AG08396 (cell line): ENCODE results near the gene MAPK8IP3.
A peak's percentile ranks its signal among the peaks of the same experiment; 100 is the strongest.

Experiments used
- DNase-seq: peaks from one replicate; pipeline ENCODE4 v3.0.0; 2012; ENCODE audit warnings: low spot score, mixed read lengths

MAPK8IP3 gene

GRCh38 chr16:1763521-1764511 is 57.8 kb downstream of the MAPK8IP3 start:
- DNase-seq: no peak

- no peak for DNase-seq
Measured at GRCh38 chr16:1764971-1765370, 59.0 kb downstream of the MAPK8IP3 start.

- no peak for DNase-seq
Measured at GRCh38 chr16:1765826-1766225, 59.8 kb downstream of the MAPK8IP3 start.

DNA sequence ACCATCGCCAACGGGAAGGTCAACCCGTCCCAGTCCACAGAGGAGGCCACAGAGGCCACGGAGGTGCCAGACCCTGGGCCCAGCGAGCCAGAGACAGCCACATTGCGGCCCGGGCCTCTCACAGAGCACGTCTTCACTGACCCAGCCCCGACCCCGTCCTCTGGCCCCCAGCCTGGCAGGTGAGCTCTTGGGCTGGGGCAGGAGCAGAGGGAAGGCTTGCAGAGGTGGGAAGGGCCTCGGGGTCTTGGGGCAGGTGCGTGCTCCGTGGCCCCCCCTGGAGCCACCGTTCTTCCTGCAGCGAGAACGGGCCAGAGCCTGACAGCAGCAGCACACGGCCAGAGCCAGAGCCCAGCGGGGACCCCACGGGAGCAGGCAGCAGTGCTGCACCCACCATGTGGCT is 60.2 kb downstream of the MAPK8IP3 start:
- no peak for DNase-seq

DNA sequence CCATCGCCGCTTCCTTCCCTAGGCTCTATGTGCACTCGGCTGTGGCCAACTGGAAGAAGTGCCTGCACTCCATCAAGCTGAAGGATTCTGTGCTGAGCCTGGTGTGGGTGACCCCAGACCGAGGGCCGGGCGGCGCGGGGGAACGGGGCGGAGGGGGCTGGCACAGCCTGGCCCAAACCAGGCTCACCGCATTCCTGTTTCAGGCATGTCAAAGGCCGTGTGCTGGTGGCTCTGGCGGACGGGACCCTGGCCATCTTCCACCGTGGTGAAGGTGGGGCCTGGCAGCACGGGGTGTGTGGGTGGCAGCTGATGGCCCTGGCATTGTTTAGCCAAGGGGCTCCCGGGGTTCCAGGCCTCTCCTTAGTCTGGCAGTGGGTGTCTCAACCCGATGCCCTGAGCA is 60.7 kb downstream of the MAPK8IP3 start:
- DNase-seq: no peak

DNA sequence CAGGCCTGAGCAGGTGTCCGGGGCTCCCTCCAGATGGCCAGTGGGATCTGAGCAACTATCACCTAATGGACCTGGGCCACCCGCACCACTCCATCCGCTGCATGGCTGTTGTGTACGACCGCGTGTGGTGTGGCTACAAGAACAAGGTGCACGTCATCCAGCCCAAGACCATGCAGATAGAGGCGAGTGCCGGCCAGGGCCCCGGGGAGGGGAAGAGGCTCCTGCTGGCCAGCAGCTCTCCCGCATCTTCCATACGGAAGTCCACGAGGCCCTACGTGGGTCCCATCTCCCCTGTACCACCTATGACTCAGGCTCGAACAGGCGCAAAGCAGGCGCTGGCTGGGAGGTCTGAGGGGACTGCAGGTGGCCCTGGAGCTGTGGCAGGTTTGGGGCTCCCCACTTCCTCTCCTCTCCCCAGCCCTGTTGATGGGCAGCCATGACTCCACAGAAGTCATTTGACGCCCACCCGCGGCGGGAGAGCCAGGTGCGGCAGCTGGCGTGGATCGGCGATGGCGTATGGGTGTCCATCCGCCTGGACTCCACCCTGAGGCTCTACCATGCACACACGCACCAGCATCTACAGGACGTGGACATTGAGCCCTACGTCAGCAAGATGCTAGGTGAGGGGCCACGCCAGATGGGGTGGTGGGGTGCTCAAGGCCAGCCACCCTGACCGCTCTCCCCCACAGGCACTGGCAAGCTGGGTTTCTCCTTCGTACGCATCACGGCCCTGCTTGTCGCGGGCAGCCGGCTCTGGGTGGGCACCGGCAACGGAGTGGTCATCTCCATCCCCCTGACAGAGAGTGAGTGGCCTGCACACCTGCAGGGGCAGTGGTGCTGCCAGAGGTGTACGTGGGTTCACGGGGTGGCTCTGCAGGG is 61.4 kb downstream of the MAPK8IP3 start:
- no peak for DNase-seq

GRCh38 chr16:1768061-1768766 is 62.2 kb downstream of the MAPK8IP3 start:
- no peak for DNase-seq

- DNase-seq: no peak
Measured at GRCh38 chr16:1768767-1769401, 62.9 kb downstream of the MAPK8IP3 start.

GRCh38 chr16:1769402-1770300 is 63.7 kb downstream of the MAPK8IP3 start:
- no peak for DNase-seq

- DNase-seq: peak; percentile 81
Measured at GRCh38 chr16:1770328-1771187, 64.6 kb downstream of the MAPK8IP3 start.

DNA sequence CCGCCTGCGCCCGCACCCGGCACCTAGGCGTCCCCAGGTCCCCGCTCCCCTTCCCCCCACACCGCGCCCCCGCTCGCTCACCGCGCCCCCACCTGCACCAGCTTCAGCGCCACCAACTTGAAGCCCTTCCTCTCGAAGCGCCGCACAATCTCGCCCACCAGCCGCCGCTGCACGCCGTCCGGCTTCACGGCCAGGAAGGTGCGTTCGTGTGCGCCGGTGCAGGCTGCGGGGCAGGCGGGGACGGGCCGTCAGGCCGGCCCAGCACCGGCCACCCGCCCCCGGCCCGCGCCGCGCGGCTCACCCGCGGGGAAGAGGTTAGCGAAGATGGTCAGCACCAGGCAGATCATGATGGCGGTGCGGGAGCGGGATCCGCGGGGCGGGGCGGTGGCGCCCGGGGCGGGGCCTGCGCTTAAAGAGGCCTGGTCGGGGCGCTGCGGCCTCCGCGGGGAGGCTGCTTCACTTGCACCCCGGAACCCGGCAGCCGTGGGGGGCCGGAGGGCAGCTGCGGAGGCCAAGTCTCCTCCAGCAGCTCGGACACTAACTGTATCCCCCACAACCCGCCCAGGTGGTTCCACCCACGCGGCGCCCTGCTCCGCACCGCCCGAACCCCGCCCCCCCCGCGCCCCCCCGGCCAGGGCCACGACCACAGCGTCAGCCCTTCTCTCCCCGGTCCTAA is 65.3 kb downstream of the MAPK8IP3 start, which contains the start of gene NME3:
TSS of gene NME3 (minus strand) at position 356 of the 676 bp plus-strand sequence. CDS start at position 347, 9 bp downstream.
- DNase-seq: peak; percentile 90

DNA sequence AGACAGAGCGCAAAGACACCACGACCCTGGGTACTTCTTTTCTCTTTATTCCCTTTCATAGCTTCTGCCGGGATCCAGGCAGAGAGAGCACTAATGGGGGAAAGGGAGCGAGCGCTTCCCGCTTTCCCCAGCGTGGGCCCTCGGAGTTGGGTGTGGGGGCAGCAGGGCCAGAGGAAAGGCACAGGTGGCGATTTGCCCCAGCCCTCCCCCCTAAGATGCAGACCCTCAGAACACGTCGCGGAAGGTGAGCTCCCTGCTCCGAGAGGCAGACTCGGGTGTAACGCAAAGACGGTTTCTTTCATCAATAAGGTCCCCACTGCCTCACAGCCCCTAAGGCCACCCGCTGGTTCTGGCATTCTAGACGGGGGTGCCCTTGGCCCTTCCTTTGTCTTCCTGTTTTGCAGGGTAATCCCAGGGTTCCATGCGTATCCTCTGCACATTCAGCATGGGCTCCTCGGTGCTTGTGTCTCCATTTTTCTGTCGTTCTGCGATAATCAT is 65.9 kb downstream of the MAPK8IP3 start:
- DNase-seq: no peak

DNA sequence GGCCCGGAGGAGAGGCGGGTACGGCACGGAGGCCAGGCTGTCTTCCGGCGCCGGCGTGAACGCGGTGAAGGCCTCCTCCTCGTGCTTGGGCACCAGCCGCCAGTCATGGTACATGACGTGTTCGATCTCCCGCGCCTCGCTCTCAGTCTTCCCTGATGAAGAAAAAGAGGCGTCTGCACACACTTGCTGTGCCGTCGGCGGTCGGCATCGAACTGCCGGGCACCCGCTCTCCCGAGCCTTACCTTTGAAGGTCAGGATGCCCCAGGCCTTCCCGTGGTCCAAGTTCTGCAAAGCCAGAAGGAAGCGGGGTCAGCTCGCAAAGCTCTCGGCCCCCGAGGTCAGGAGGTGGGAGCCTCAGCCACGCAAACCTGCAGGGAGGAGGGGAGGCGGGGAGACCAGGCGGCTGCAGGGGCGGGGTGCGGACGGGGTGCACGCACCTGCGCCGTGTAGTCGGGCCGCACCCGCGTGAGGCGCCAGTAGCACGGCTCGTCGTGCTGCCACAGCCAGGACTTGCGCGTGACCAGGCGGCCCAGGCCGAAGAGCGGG is 66.4 kb downstream of the MAPK8IP3 start, which contains the start of gene EME2:
TSS of gene EME2 (plus strand) at position 449 of the 546 bp plus-strand sequence. CDS start 418 bp downstream, outside the sequence.
- DNase-seq: peak; percentile 59

DNA sequence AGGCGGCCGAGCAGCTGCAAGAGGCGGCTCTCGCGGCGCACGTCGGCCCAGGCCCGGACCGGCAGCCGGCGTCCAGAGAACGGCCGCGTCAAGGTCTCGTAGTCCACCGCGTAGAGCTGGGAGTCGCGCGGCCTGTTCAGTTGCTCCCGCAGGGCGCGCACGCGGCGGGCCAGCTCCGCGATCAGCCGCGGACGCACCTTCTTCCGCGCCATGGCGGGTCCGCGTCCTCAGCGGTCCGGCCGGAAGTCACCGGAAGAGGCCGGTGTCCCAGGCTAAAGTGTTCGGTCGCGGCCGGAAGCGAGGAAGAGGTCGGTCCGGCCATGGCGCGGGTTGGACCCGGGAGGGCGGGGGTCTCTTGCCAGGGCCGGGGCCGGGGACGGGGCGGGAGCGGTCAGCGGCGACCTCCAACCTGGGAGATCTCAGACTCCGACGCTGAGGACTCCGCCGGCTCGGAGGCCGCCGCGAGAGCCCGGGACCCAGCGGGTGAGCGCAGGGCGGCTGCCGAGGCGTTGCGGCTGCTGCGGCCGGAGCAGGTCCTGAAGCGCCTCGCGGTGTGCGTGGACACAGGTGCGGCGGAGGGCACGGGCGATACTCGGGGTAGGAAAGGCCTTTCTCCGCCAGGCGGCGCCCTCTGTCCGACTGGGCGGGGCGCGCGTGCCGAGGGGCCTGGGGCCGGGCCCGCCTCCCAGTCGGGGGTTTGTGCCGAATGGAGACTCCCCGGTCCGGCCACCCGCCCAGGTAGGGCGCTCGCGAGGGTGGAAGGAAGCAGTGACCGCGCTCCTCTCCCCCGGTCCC is 67.1 kb downstream of the MAPK8IP3 start, which contains the start of gene MRPS34:
TSS of gene MRPS34 (minus strand) at position 227 of the 795 bp plus-strand sequence. CDS start at position 212, 15 bp downstream.
- DNase-seq: peak; percentile 92

- DNase-seq: peak; percentile 68
Measured at GRCh38 chr16:1773703-1774447, 67.9 kb downstream of the MAPK8IP3 start.

DNA sequence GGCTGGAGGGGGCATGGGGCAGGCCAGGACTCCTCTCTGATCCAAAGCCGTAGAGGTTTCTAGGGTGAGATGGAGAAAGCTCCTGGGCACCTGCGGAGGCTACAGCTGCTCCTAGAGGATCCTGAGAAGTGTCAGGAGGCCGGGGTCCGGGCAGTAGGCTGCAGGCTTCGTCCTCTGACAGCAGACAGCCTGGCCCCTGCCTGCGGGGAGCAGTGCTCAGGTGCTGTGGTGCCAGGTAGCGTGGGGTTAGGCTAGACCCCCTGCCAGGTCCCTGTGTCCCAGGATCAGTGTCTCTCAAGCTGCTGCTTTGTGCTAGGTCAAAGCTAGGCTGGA is 68.4 kb downstream of the MAPK8IP3 start:
- DNase-seq: no peak
